Left kidney (tissue), 2 donors: ENCODE measurements around the gene SYTL2. TPM values are rescaled to one million over a fixed set of nuclear protein-coding genes. Genes with fewer than 3 reads are reported as not detected.
A peak's percentile ranks its signal among the peaks of the same experiment; 100 is the strongest.

Experiments used
- DNase-seq: peaks from one replicate; pipeline ENCODE4 v3.0.0-alpha.2; 2013
- polyA plus RNA-seq: library from polyadenylated mRNA; unstranded; fragments of 120-200 nt; gene quantifications from one replicate; pipeline ENCODE4 v1.2.1, GENCODE V29; 2013; ENCODE audit not compliant: insufficient read length

SYTL2 gene
- polyA plus RNA-seq, 1 donor: 106 TPM

- no peak for DNase-seq
These were observed 158.0 kb downstream of the SYTL2 start for GRCh38 chr11:85652786-85653447.

GRCh38 chr11:85651118-85651517 is 159.8 kb downstream of the SYTL2 start:
- no peak for DNase-seq

- peak; percentile 88 for DNase-seq
These were observed 163.2 kb downstream of the SYTL2 start, which contains the start of gene TMEM126A for GRCh38 chr11:85647604-85648299. Gene TMEM126A (plus strand): TSS chr11:85647967. CDS start chr11:85650256, 2,289 bp downstream.

- no peak for DNase-seq
These were observed 163.9 kb downstream of the SYTL2 start for GRCh38 chr11:85647078-85647477.

Other genes starting within 250 kb of the SYTL2 start
- 13.4 TPM for gene DLG2, start 183.8 kb downstream of the SYTL2 start, polyA plus RNA-seq
- 69.7 TPM for gene TMEM126B, start 182.5 kb downstream of the SYTL2 start, polyA plus RNA-seq
- gene TMEM126A, start 163.2 kb downstream of the SYTL2 start, polyA plus RNA-seq: 33.7 TPM
- gene CREBZF, start 146.0 kb downstream of the SYTL2 start, polyA plus RNA-seq: 141 TPM
- gene CCDC89, start 124.9 kb downstream of the SYTL2 start, polyA plus RNA-seq: 3.0 TPM
- gene CCDC83, start 44.2 kb upstream of the SYTL2 start, polyA plus RNA-seq: 0.12 TPM